Measurements from ENCODE around the gene CALB2. TPM values are rescaled to one million over a fixed set of nuclear protein-coding genes. Genes with fewer than 3 reads are reported as not detected.
"Not testable (repeated sequence)": the region's sequence is repeated elsewhere in the genome, so short reads cannot be mapped to it uniquely, and the experiment has no call there.

Gene CALB2
- total RNA-seq, 1 donor from 2014 or later, result not detected

DNA sequence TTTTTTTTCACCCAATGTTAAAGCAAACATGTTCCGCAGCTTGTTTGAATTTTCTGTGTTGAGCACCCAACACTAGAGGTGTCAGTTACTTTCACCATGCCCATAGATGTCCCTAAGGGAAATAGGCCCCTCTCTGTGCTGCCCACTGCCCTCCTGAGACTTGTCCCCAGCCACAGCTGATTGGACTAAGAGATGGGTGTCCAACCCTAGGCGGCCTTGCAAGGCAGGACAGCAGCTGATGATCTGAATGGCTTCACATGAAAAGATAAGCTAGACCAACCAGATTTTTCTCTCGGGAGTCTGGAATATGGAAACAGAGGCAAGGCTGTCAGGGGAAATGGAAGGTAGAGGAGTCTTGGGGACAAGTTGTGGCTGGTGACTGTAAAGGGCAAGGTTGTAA, 6.1 kb upstream of the CALB2 start:
- no peak for DNase-seq (ENCODE audit: extremely low read depth, low read depth, low spot score)

DNA sequence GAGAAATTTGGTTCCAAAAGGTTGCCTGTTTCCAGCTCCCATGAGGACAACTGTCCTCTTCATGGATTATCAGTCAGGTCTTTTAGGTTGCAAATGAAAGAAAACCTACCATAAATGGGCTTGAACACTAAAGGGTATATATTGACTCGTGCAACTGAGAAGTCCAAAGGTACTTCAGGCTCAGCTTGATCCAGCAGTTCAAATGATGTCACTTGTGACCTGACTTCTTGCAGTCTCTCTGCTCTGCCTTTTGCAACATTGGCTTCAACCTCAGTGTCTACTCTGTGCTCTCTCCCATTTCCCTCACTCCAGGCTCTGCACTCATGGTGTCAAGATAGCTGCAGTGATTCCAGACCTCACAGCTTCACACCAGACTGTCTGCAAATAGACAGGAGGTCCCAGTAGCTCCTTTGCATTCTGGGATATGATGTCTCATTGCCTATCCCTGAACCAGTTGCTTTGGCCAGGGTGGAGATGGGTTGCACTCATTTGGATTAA, 5.5 kb upstream of the CALB2 start:
- DNase-seq (ENCODE audit: extremely low read depth, low read depth, low spot score), result no peak

DNA sequence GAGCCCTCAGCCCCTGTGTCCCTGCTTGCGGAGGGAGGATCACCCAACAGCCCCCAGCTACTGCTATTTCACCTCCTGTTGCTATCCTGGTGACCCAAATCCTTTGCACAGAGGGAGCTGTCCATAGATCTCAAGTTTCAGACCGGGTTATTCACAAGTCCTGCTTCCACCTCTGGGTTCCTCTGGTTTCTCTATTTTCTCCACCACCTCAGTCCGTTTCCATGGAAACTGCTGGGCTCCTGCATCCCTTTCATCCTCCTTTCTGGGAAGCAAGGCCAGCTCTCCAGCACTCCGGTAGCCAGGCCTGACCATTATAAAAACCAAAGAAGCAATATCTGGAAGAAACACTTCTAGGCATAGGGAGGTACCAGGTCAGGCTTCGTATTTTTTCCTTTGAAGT, 4.8 kb upstream of the CALB2 start:
- DNase-seq (ENCODE audit: extremely low read depth, low read depth, low spot score), result no peak

DNA sequence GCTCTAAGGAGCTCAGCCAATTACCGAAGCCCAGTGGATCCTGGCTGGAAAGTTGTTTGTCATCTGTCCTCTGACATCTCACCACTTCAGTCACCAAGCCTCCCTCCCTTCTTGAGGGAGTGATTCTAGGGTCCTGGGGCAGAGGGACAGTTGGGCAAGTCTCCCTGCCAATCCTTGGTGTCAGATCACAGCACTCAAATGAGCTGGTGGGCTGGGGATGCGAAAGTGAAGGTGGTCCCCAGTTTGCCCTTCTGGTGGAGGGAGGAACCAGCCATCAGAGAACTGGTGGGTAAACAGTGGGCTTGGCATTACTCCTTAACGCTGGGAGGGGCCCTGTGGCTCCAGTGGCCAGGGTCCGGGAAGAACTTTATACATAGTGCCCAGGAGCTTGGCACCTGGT, 4.4 kb upstream of the CALB2 start:
- DNase-seq (ENCODE audit: extremely low read depth, low read depth, low spot score), result no peak

- DNase-seq (ENCODE audit: extremely low read depth, low read depth, low spot score), result no peak
Observed at GRCh38 chr16:71356051-71356740, 2.3 kb upstream of the CALB2 start.

GRCh38 chr16:71356936-71357335, 1.6 kb upstream of the CALB2 start:
- not testable (repeated sequence) for DNase-seq (ENCODE audit: extremely low read depth, low read depth, low spot score)

- DNase-seq (ENCODE audit: extremely low read depth, low read depth, low spot score), result no peak
Observed at GRCh38 chr16:71357681-71358080, 842 bp upstream of the CALB2 start.

DNA sequence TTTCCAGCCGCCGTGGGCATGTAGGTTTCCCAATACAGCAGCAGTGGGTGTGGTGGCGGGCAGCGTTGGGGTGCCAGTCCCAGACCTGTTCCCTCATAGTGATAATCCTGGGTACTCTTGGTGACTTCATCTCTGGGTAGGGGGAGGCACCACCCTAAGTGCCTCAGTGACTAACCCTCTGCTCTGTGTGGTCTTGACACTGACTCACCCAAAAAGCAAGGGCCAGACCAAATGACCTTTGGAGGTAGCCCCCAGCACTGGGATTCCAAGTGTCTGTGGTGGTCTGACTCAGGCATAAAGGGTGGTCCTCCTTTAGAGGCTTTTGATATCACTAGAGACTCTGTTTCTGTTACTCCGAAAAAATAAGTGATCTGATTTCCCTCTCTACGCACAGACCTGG, 908 bp downstream of the CALB2 start:
- DNase-seq (ENCODE audit: extremely low read depth, low read depth, low spot score), result no peak

- peak; percentile 20 for DNase-seq (ENCODE audit: extremely low read depth, low read depth, low spot score)
Observed at GRCh38 chr16:71360378-71360777, 1.9 kb downstream of the CALB2 start.

DNA sequence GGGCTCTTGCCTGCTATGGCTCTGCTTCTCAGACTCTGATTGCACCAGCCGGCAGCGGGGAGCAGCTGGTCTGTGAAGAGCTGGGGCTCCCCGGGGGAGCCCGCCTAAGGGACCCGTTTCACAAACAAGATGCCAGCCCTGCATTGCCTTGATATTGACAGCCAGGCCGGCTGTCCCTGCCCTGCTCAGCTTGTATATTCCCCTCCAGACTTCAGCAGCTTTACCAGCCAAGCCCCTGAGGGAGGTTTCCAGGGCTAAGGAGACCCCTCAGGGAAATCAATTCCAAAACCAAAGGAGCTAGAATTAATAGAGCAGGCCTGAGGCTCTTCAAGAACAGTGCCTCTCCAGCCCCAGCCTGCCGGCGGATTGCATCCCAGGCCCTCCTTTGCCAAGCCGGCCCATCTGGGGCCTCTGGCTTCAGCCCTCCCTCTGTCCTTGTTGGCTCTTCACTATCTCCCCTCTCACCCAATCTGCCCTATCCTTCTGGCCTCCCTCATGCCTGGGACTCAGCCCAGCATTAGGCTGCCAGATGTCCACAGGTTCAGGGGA, 5.7 kb downstream of the CALB2 start:
- DNase-seq (ENCODE audit: extremely low read depth, low read depth, low spot score), result no peak

DNA sequence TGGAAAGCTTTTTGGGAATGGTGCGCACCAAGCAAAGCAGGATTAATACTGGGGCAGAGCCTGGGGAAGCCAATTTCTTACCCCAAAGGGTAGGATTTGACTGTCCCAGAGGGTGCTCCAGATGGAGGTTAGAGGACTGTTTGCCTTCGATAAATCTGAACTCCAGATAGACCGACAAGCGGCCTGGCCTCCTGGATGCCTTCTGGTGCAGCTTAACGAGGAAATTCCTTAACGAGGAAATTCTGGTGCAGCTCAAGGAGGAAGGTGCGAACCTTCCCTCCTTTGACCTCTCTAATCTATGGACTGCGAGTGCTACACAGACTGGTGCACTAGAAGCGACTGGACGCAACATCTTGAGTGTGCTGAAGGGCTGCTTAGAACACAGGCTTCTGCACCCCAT, 6.5 kb downstream of the CALB2 start:
- no peak for DNase-seq (ENCODE audit: extremely low read depth, low read depth, low spot score)

DNA sequence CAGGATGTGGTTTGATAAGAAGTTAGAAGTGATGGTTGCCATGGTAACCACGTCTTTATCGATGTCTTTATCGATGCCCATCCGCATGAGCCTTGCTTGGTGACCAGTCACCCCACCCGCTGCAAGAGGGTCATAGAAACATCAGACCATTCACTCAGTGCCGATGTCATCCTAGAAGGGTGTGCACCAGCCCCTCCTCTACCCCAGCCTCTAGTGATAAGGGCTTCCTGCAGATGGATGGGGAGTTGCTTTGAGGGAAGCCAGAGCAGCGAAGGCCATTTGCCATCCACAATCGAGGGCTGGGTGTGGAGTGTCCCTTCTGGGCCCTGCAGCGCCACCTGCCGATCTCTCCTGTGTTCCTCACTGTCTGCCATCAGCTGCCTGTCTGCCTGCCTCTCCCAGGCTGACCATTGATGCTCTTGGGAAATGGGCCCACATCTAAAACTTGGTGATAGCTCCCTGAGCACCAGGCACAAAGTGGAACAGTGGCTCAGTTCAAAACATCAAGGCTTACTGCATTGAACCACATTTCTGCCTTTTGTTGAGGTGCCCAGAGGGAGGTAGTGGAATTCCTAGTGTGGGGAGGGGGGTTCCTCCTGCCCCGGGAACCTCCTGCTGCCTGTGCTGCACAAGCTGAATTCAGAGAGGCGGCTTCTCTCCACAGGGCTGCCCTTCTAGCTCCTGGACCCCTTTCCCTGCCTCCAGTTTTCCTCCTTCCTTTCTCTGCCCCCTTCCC, 8.9 kb downstream of the CALB2 start:
- DNase-seq (ENCODE audit: extremely low read depth, low read depth, low spot score), result no peak

GRCh38 chr16:71368958-71369357, 10.4 kb downstream of the CALB2 start:
- DNase-seq (ENCODE audit: extremely low read depth, low read depth, low spot score), result no peak

DNA sequence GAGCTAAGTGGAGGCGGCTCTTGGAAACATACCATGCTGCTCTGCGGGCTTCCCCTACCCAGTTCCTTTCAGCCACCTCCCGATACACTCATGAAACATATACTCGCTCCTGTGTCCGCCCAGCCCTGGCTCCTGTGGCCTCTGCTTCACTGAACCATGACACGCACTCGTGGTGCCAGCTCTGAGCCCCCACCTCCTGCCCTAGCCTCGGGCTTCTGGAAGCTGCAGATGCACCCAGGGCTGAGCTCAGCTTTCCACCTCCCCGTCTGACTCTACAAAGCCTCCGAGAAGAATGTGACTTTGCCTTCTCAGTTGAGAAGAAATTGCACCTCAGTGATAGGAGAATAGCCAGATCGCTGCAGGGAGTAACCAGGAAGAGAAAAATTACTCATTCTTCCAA, 11.0 kb downstream of the CALB2 start:
- DNase-seq (ENCODE audit: extremely low read depth, low read depth, low spot score), result no peak

GRCh38 chr16:71371237-71371636, 12.7 kb downstream of the CALB2 start:
- no peak for DNase-seq (ENCODE audit: extremely low read depth, low read depth, low spot score)

- no peak for DNase-seq (ENCODE audit: extremely low read depth, low read depth, low spot score)
Observed at GRCh38 chr16:71373073-71373472, 14.6 kb downstream of the CALB2 start.

DNA sequence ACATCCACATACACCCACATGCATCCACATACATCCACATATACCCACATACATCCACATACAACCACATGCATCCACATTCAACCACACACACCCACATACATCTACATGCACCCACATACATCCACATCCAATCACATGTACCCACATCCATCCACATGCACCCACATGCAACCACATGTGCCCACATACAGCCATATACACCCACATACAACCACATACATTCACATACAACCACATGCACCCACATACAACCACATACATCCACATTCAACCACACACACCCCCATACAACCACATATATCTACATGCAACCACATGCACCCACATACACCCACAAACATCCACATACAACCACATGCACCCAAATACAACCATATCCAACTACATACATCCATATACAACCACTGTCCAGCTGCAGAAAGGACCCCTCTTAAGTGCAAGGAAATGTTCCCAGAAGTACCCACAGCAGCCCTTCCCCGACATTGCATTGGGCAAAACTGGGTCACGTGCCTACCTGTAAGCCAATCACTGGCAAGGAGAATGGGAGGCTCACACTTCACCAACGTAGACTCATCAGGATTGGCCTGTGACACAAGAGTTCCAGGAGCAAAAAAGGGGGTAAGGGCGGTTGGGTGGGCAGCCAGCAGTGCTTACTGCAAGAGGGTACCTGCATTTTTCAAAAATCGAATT, 18.1 kb downstream of the CALB2 start:
- no peak for DNase-seq (ENCODE audit: extremely low read depth, low read depth, low spot score)

DNA sequence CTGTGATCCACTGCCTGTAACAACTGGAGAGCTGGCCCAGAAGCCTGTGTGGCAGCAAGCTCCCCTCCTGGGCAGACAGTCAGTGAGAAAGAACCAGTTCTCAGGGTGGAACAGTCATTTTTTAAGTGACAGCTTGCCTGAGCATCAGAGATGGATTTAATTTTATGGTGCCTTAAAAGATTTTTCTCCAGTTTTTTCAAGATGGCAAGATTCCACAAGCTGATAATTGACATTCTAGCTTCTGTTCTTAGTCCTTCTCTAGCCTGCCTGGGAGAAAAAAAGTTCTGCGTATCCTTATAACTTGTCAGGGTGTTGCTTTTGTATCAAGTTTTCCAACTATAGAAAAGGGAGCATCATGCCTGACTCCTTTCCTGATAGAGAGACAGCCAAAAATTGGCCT, 21.2 kb downstream of the CALB2 start:
- no peak for DNase-seq (ENCODE audit: extremely low read depth, low read depth, low spot score)

DNA sequence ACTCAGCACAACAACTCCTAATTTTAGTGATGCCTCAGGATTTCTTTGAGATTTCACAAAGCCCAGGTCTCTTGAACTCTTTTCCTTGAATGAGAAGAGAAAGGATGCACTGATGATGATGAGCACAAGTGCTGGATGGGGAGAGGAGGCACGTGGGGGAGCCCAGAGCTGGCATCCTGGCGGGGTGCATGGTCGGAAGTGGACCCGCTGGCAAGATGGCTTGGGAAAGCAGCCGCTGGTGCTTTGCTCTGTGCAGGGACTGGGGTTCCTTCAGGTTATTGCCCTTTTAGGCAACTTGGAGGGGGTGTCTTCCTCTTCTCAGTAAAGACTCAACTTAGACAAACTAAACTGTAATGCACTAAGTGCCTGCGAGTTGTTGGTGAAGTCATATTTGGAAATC, 22.3 kb downstream of the CALB2 start:
- no peak for DNase-seq (ENCODE audit: extremely low read depth, low read depth, low spot score)

GRCh38 chr16:71383054-71383773, 24.7 kb downstream of the CALB2 start:
- no peak for DNase-seq (ENCODE audit: extremely low read depth, low read depth, low spot score)

Measured in glomerular endothelial cell (primary cell).